Endothelial cell of umbilical vein (primary cell): ENCODE measurements around the gene KCNMA1. TPM values are rescaled to one million over a fixed set of nuclear protein-coding genes. Genes with fewer than 3 reads are reported as not detected.

Source experiments
- BruUV-seq: library from RNA; stranded (reverse); fragments of 400-500 nt; replicated peaks from 2 replicates; lab custom pipeline; 2021; lab: Mats Ljungman, UMichigan
- CTCF ChIA-PET: fragments of 300-600, 350-600 bp; sonication (Branson Sonifier 250); formaldehyde crosslinking; loops from one replicate; lab custom pipeline; 2021; ENCODE audit warnings: antibody characterized with exemption, inconsistent platforms; lab: Charles Lee
- POLR2A ChIA-PET: fragments of 300-600, 350-600 bp; sonication (Branson Sonifier 250); formaldehyde crosslinking; loops from one replicate; lab custom pipeline; 2021; ENCODE audit warnings: antibody characterized with exemption, inconsistent platforms; lab: Charles Lee
- DNase-seq: peaks from one replicate; pipeline ENCODE4 v3.0.0-alpha.2; 2011; ENCODE audit warnings: low read depth, low spot score
- FAIRE-seq: peaks from 2 replicates; lab custom pipeline; 2011; peaks lifted over from hg19 to GRCh38; lab: Jason Lieb, UNC
- H2AFZ ChIP-seq: 2 replicates; pipeline ENCODE4 v1.6.0; 2012; ENCODE audit warnings: low read depth, low read length, control low read depth, inconsistent platforms
- H3K27ac ChIP-seq: 2 replicates; pipeline ENCODE4 v1.5.1; 2011; ENCODE audit warnings: low read depth, mild to moderate bottlenecking, control low read depth, low read length, moderate library complexity; ENCODE audit not compliant: insufficient read depth
- H3K27me3 ChIP-seq, 2 experiments: 2 replicates each; pipeline versions ENCODE4 v1.6.0 to v1.6.1; 2011; ENCODE audit warnings: low read length in 2 of 2, mixed read lengths in 1 of 2; ENCODE audit not compliant: control insufficient read depth in 2 of 2, insufficient read depth in 2 of 2
- H3K36me3 ChIP-seq, 2 experiments: 2 replicates in 1 of 2; 3 replicates in 1 of 2; pipeline ENCODE4 v1.5.1; 2011; ENCODE audit warnings: low read length in 2 of 2, mild to moderate bottlenecking in 1 of 2, moderate library complexity in 1 of 2; ENCODE audit not compliant: control insufficient read depth in 2 of 2, insufficient read depth in 2 of 2; ENCODE audit errors: extremely low read depth in 1 of 2
- H3K4me1 ChIP-seq: 3 replicates; pipeline ENCODE4 v1.5.1; 2011; ENCODE audit warnings: mild to moderate bottlenecking, low read length; ENCODE audit not compliant: control insufficient read depth, insufficient read depth; ENCODE audit errors: extremely low read depth
- H3K4me2 ChIP-seq: 2 replicates; pipeline ENCODE4 v1.6.1; 2011; ENCODE audit warnings: low read length, control low read depth, mixed read lengths; ENCODE audit not compliant: insufficient read depth
- H3K4me3 ChIP-seq, 3 experiments: fragments of 200-600 bp in 1 of 3; sonication (generic), shearing (Covaris generic) in 1 of 3; replicated peaks in 1 of 3; 2 replicates each; pipeline ENCODE4 v1.5.1; 2011 to 2016; ENCODE audit warnings: control low read depth in 3 of 3, low read length in 3 of 3, mild to moderate bottlenecking in 2 of 3, inconsistent platforms in 1 of 3, low read depth in 1 of 3, moderate library complexity in 1 of 3; ENCODE audit not compliant: insufficient read depth in 1 of 3
- H3K79me2 ChIP-seq: 2 replicates; pipeline ENCODE4 v1.6.0; 2012; ENCODE audit warnings: low read length, inconsistent platforms; ENCODE audit not compliant: control insufficient read depth, insufficient read depth
- H3K9ac ChIP-seq: replicated peaks from 2 replicates; pipeline ENCODE3; 2011; ENCODE audit warnings: low read length, control low read depth; ENCODE audit not compliant: insufficient read depth; ENCODE audit errors: extremely low read depth
- H3K9me1 ChIP-seq: replicated peaks from 3 replicates; pipeline ENCODE4 v1.6.0; 2011; ENCODE audit warnings: mild to moderate bottlenecking, low read length; ENCODE audit not compliant: control insufficient read depth, insufficient read depth; ENCODE audit errors: extremely low read depth
- H3K9me3 ChIP-seq: replicated peaks from 2 replicates; pipeline ENCODE4 v1.5.1; 2012; ENCODE audit warnings: low read length, inconsistent platforms; ENCODE audit not compliant: control insufficient read depth, insufficient read depth
- H4K20me1 ChIP-seq: replicated peaks from 2 replicates; pipeline ENCODE3; 2011; ENCODE audit warnings: mild to moderate bottlenecking, low read length; ENCODE audit not compliant: control insufficient read depth, insufficient read depth; ENCODE audit errors: extremely low read depth
- EZH2 ChIP-seq: IDR thresholded peaks from 2 replicates; pipeline ENCODE4 v1.6.1; 2012; ENCODE audit warnings: borderline replicate concordance, low read depth, mild to moderate bottlenecking, moderate library complexity, low read length, inconsistent platforms; ENCODE audit not compliant: severe bottlenecking
- FOS ChIP-seq: IDR thresholded peaks from 2 replicates; pipeline ENCODE4 v1.6.1; 2011; ENCODE audit warnings: mild to moderate bottlenecking, low read length, moderate library complexity, borderline replicate concordance; ENCODE audit not compliant: insufficient read depth
- GATA2 ChIP-seq: IDR thresholded peaks from 2 replicates; pipeline ENCODE4 v1.7.0; 2011; ENCODE audit warnings: low read depth, mild to moderate bottlenecking, moderate library complexity, mixed read lengths, low read length; ENCODE audit not compliant: insufficient read length, insufficient read depth
- JUN ChIP-seq: IDR thresholded peaks from 2 replicates; pipeline ENCODE4 v1.6.1; 2011; ENCODE audit warnings: borderline replicate concordance, low read depth; ENCODE audit not compliant: insufficient read length, insufficient read depth
- MYC ChIP-seq: IDR thresholded peaks from one replicate; pipeline ENCODE4 v1.6.1; 2011; ENCODE audit warnings: mild to moderate bottlenecking, low read depth, low read length
- POLR2A ChIP-seq: IDR thresholded peaks from 2 replicates; pipeline ENCODE4 v1.6.1; 2012; ENCODE audit warnings: low read depth, mild to moderate bottlenecking, control low read depth, low read length
- POLR2AphosphoS5 ChIP-seq: IDR thresholded peaks from 2 replicates; pipeline ENCODE4 v1.6.1; 2012; ENCODE audit warnings: low read depth, mild to moderate bottlenecking, control low read depth, low read length, moderate library complexity; ENCODE audit not compliant: insufficient read depth
- dilution Hi-C: fragments of 300-500 bp; cut with MboI; formaldehyde crosslinking; loops from one replicate; pipeline ENCODE4 v1.15.0; 2019; ENCODE audit warnings: low sequenced_read_pairs; ENCODE audit not compliant: extremely low pct_ligation_motif_present
- intact Hi-C: fragments of 100-400 bp; cut with micrococcal nuclease; formaldehyde crosslinking; loops from one replicate; pipeline ENCODE4 v1.10.0; 2022
- polyA plus RNA-seq, 4 experiments: library from polyadenylated mRNA; depleted of rRNA in 3 of 4; stranded (reverse) in 3 of 4; unstranded in 1 of 4; fragments of >200 nt; gene quantifications; 2 replicates each; pipeline versions ENCODE4 v1.2.1 to v1.2.3, GENCODE V29; 2011 to 2012; ENCODE audit warnings: missing spikeins in 1 of 4
- total RNA-seq: library from RNA; stranded (reverse); gene quantifications from 2 replicates; pipeline ENCODE4 v1.2.3, GENCODE V29; 2021
- TF ChIP-seq, protein P1 (sequence below): IDR thresholded peaks from 2 replicates; pipeline ENCODE4 v1.6.1; 2011; ENCODE audit not compliant: insufficient read depth, insufficient read length
- TF ChIP-seq, protein P2 (sequence below), 2 donors: IDR thresholded peaks; 1 replicate in 1 of 2; 2 replicates in 1 of 2; pipeline ENCODE4 v1.5.1; 2011; ENCODE audit warnings: low read length in 2 of 2, mild to moderate bottlenecking in 2 of 2, moderate library complexity in 2 of 2, control low read depth in 1 of 2, inconsistent platforms in 1 of 2, low read depth in 1 of 2; ENCODE audit not compliant: insufficient read depth in 1 of 2; ENCODE audit errors: extremely low read depth in 1 of 2

Gene KCNMA1
- total and polyA plus RNA-seq, 2 donors (not counting 3 experiments of a cell fraction or from before 2014, with no cell fraction given) = 0.10 to 0.82 TPM

DNA sequence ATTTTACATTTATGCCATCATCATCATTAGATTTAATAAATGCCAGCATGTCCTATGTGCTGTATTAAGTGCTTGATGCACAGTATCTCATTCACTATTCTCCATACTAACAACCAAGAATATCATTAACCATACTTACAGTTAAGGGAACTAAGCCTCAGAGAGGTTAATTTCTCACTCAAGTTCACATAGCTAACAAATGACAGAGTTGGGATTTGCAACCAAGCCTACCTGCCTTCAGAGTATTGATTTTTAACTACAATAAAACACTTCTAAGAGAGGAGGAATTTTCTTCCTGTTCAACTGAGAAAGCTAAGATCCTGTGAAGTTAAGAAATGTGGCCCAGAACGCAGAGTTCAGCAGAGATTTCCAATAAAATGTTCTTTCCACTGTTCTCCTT, 403.0 kb downstream of the KCNMA1 start:
- Histone ChIP-seq H2AFZ (no peak overlapping the region), H3K79me2 (no peaks in the 10 kb centered on the region), H3K27me3 (peaks cover 0 to 9% of the 10 kb centered on the region in 2 experiments), H3K4me3 (no peak overlapping the region), H4K20me1 (no peaks in the 10 kb centered on the region), H3K4me1 (no peaks in the 10 kb centered on the region), H3K9ac (no peak overlapping the region), H3K9me3 (no peaks in the 10 kb centered on the region), H3K9me1 (no peaks in the 10 kb centered on the region), H3K27ac (no peak overlapping the region), H3K36me3 (no peaks in the 10 kb centered on the region), H3K4me2 (no peak overlapping the region)
- dilution Hi-C loops (no loop called here), intact Hi-C loops (no loop called here)
- CTCF ChIA-PET = no interaction called here
- POLR2A ChIA-PET = no interaction called here
- DNase-seq (no peak), FAIRE-seq (no peak)
- BruUV-seq = no TSS peak
- TF ChIP-seq EZH2 = no peak
- no peak for TF ChIP-seq JUN
- TF ChIP-seq GATA2 = no peak
- no peak for TF ChIP-seq FOS
- no peak for TF ChIP-seq POLR2AphosphoS5
- TF ChIP-seq POLR2A = no peak
- TF ChIP-seq, protein P1, sequence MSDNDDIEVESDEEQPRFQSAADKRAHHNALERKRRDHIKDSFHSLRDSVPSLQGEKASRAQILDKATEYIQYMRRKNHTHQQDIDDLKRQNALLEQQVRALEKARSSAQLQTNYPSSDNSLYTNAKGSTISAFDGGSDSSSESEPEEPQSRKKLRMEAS = no peak
- TF ChIP-seq, protein P2, sequence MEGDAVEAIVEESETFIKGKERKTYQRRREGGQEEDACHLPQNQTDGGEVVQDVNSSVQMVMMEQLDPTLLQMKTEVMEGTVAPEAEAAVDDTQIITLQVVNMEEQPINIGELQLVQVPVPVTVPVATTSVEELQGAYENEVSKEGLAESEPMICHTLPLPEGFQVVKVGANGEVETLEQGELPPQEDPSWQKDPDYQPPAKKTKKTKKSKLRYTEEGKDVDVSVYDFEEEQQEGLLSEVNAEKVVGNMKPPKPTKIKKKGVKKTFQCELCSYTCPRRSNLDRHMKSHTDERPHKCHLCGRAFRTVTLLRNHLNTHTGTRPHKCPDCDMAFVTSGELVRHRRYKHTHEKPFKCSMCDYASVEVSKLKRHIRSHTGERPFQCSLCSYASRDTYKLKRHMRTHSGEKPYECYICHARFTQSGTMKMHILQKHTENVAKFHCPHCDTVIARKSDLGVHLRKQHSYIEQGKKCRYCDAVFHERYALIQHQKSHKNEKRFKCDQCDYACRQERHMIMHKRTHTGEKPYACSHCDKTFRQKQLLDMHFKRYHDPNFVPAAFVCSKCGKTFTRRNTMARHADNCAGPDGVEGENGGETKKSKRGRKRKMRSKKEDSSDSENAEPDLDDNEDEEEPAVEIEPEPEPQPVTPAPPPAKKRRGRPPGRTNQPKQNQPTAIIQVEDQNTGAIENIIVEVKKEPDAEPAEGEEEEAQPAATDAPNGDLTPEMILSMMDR (IDR thresholded peaks at IDR 0.05; ENCODE audit: extremely low read depth in 1 of 2, insufficient read depth in 1 of 2, low read depth in 1 of 2, low read length in 2 of 2) = no peak
- TF ChIP-seq MYC = no peak
